H9 (cell line): ENCODE results near the gene EYA4. TPM values are rescaled to one million over a fixed set of nuclear protein-coding genes. Genes with fewer than 3 reads are reported as not detected.

Experiments used
- DNase-seq: peaks from one replicate; pipeline ENCODE4 v3.0.0-alpha.2; 2017
- H2AFZ ChIP-seq: one replicate; pipeline ENCODE4 v1.6.1; 2013; ENCODE audit warnings: mild to moderate bottlenecking, low read length, control low read depth, moderate library complexity
- H2AK5ac ChIP-seq: 2 replicates; pipeline ENCODE4 v1.6.1; 2013; ENCODE audit warnings: low read length, control low read depth, mixed read lengths; ENCODE audit not compliant: insufficient read length
- H2BK120ac ChIP-seq: one replicate; pipeline ENCODE4 v1.6.1; 2013; ENCODE audit warnings: low read depth, mild to moderate bottlenecking, low read length, control low read depth, inconsistent platforms; ENCODE audit not compliant: poor library complexity, severe bottlenecking
- H2BK12ac ChIP-seq: 2 replicates; pipeline ENCODE4 v1.6.1; 2013; ENCODE audit warnings: low read length, control low read depth, mixed read lengths, low read depth; ENCODE audit not compliant: insufficient read length
- H2BK15ac ChIP-seq: 2 replicates; pipeline ENCODE4 v1.6.1; 2013; ENCODE audit warnings: low read depth, low read length, control low read depth
- H2BK20ac ChIP-seq: one replicate; pipeline ENCODE4 v1.6.1; 2013; ENCODE audit warnings: low read depth, mild to moderate bottlenecking, low read length, control low read depth, inconsistent platforms; ENCODE audit not compliant: poor library complexity, severe bottlenecking
- H2BK5ac ChIP-seq: 2 replicates; pipeline ENCODE4 v1.6.1; 2013; ENCODE audit warnings: low read length, control low read depth, mixed read lengths; ENCODE audit not compliant: insufficient read length
- H3K14ac ChIP-seq: 2 replicates; pipeline ENCODE4 v1.6.1; 2013; ENCODE audit warnings: low read length, control low read depth; ENCODE audit not compliant: insufficient read depth
- H3K18ac ChIP-seq: 2 replicates; pipeline ENCODE4 v1.6.1; 2013; ENCODE audit warnings: low read depth, mild to moderate bottlenecking, mixed read lengths, low read length, control low read depth; ENCODE audit not compliant: insufficient read length
- H3K23ac ChIP-seq: 2 replicates; pipeline ENCODE4 v1.6.1; 2013; ENCODE audit warnings: low read length, control low read depth, mixed read lengths, low read depth; ENCODE audit not compliant: insufficient read length
- H3K23me2 ChIP-seq: 2 replicates; pipeline ENCODE4 v1.6.1; 2013; ENCODE audit warnings: low read depth, mild to moderate bottlenecking, mixed read lengths, low read length, control low read depth; ENCODE audit not compliant: insufficient read length, poor library complexity, severe bottlenecking
- H3K27ac ChIP-seq: 2 replicates; pipeline ENCODE4 v1.5.1; 2013; ENCODE audit warnings: low read length, control low read depth, mixed read lengths, low read depth; ENCODE audit not compliant: insufficient read length
- H3K27me3 ChIP-seq: 2 replicates; pipeline ENCODE4 v1.6.1; 2013; ENCODE audit warnings: low read length, control low read depth, inconsistent platforms; ENCODE audit not compliant: insufficient read depth
- H3K4ac ChIP-seq: 2 replicates; pipeline ENCODE4 v1.6.1; 2013; ENCODE audit warnings: low read depth, mild to moderate bottlenecking, control low read depth, inconsistent platforms, low read length, moderate library complexity
- H3K4me1 ChIP-seq: 2 replicates; pipeline ENCODE4 v1.6.1; 2013; ENCODE audit warnings: low read length, control low read depth, inconsistent platforms; ENCODE audit not compliant: insufficient read depth
- H3K4me2 ChIP-seq: 2 replicates; pipeline ENCODE4 v1.6.1; 2013; ENCODE audit warnings: low read length, control low read depth, mixed read lengths; ENCODE audit not compliant: insufficient read length, insufficient read depth
- H3K56ac ChIP-seq: 2 replicates; pipeline ENCODE4 v1.6.1; 2013; ENCODE audit warnings: low read depth, mild to moderate bottlenecking, mixed read lengths, low read length, control low read depth; ENCODE audit not compliant: insufficient read length
- H3K79me1 ChIP-seq: 2 replicates; pipeline ENCODE4 v1.6.1; 2013; ENCODE audit warnings: low read depth, mild to moderate bottlenecking, moderate library complexity, low read length, control low read depth, inconsistent platforms; ENCODE audit not compliant: insufficient read depth, poor library complexity, severe bottlenecking
- H3K79me2 ChIP-seq: 2 replicates; pipeline ENCODE4 v1.6.1; 2013; ENCODE audit warnings: low read length, control low read depth, inconsistent platforms; ENCODE audit not compliant: insufficient read depth
- H3K9ac ChIP-seq: 2 replicates; pipeline ENCODE4 v1.6.1; 2013; ENCODE audit warnings: low read length, control low read depth, mixed read lengths; ENCODE audit not compliant: insufficient read length; ENCODE audit errors: extremely low read depth
- H3K9me3 ChIP-seq: one replicate; pipeline ENCODE4 v1.6.1; 2013; ENCODE audit warnings: low read depth, low read length, inconsistent platforms; ENCODE audit not compliant: control insufficient read depth
- H3T11ph ChIP-seq: one replicate; pipeline ENCODE4 v1.6.1; 2013; ENCODE audit warnings: mild to moderate bottlenecking, low read length, control low read depth, inconsistent platforms
- H4K20me1 ChIP-seq: one replicate; pipeline ENCODE4 v1.6.1; 2013; ENCODE audit not compliant: control insufficient read depth, insufficient read length, insufficient read depth
- H4K5ac ChIP-seq: 2 replicates; pipeline ENCODE4 v1.6.1; 2013; ENCODE audit warnings: low read depth, mild to moderate bottlenecking, mixed read lengths, low read length, control low read depth; ENCODE audit not compliant: insufficient read length
- H4K8ac ChIP-seq: replicated peaks from 2 replicates; pipeline ENCODE4 v1.6.1; 2013; ENCODE audit warnings: low read length, control low read depth, mixed read lengths, low read depth; ENCODE audit not compliant: insufficient read length
- H4K91ac ChIP-seq: 2 replicates; pipeline ENCODE4 v1.6.1; 2013; ENCODE audit warnings: low read depth, mild to moderate bottlenecking, moderate library complexity, mixed read lengths, low read length, control low read depth; ENCODE audit not compliant: insufficient read length
- H3K27ac Mint-ChIP-seq, 3 experiments: 2 replicates in 2 of 3; 3 replicates in 1 of 3; pipeline ENCODE4 v1.8.0; 2020 to 2021; ENCODE audit warnings: mixed read lengths in 3 of 3, mild to moderate bottlenecking in 1 of 3, moderate library complexity in 1 of 3
- H3K27me3 Mint-ChIP-seq: 2 replicates; pipeline ENCODE4 v1.8.0; 2021; ENCODE audit warnings: low read depth, mild to moderate bottlenecking, moderate library complexity, mixed read lengths
- H3K36me3 Mint-ChIP-seq, 3 experiments: 2 replicates in 2 of 3; 3 replicates in 1 of 3; pipeline ENCODE4 v1.8.0; 2020 to 2021; ENCODE audit warnings: low read depth in 3 of 3, mixed read lengths in 3 of 3; ENCODE audit not compliant: insufficient read depth in 1 of 3
- H3K4me1 Mint-ChIP-seq, 2 experiments: 2 replicates each; pipeline ENCODE4 v1.8.0; 2020; ENCODE audit warnings: mixed read lengths in 2 of 2
- H3K4me3 Mint-ChIP-seq, 2 experiments: 2 replicates in 1 of 2; 3 replicates in 1 of 2; pipeline ENCODE4 v1.8.0; 2020 to 2021; ENCODE audit warnings: mild to moderate bottlenecking in 2 of 2, mixed read lengths in 2 of 2, moderate library complexity in 1 of 2
- H3K9me3 Mint-ChIP-seq, 2 experiments: 2 replicates in 1 of 2; 3 replicates in 1 of 2; pipeline ENCODE4 v1.8.0; 2020; ENCODE audit warnings: mild to moderate bottlenecking in 2 of 2, mixed read lengths in 2 of 2, moderate library complexity in 1 of 2
- WGBS: extraction: QIAGEN DNeasy Blood & Tissue Kit; methylation state at CpG from one replicate; pipeline ENCODE4 v1.1.7; 2013; ENCODE audit warnings: missing lambda C conversion rate, low lambda C conversion rate, mixed read lengths; ENCODE audit not compliant: insufficient read length; ENCODE audit errors: extremely low coverage; 5-methylcytosine and 5-hydroxymethylcytosine counted together
- total RNA-seq: library from RNA; stranded (reverse); gene quantifications from 2 replicates; pipeline ENCODE4 v1.2.1, GENCODE V29; 2021
- TF ChIP-seq, protein P1 (sequence below): fragments of 200-600 bp; sonication (generic); conservative IDR thresholded peaks from 3 replicates; pipeline ENCODE4 v1.8.0; 2021; ENCODE audit warnings: antibody characterized with exemption, mild to moderate bottlenecking

The EYA4 gene
- total RNA-seq, 1 experiment from 2014 or later: 0.26 TPM

GRCh38 chr6:133350928-133351327, 109.8 kb downstream of the EYA4 start:
- Mint-ChIP-seq H3K27me3 (no peaks in the 10 kb centered on the region), H3K27ac (peak overlapping the region in 1 of 3 experiments; percentile 44; a peak in 1 of 7 replicates), H3K4me3 (no peak overlapping the region), H3K36me3 (no peaks in the 10 kb centered on the region), H3K9me3 (no peaks in the 10 kb centered on the region), H3K4me1 (no peaks in the 10 kb centered on the region)
- Histone ChIP-seq H2BK120ac (no peak overlapping the region), H3K79me1 (no peaks in the 10 kb centered on the region), H3K27me3 (no peaks in the 10 kb centered on the region), H4K8ac (no peak overlapping the region), H4K5ac (no peak overlapping the region), H4K91ac (no peak overlapping the region), H3T11ph (no peak overlapping the region), H2BK5ac (no peak overlapping the region), H3K23me2 (no peaks in the 10 kb centered on the region), H2BK15ac (no peak overlapping the region), H2AK5ac (no peak overlapping the region), H3K4me1 (no peaks in the 10 kb centered on the region), H4K20me1 (no peaks in the 10 kb centered on the region), H3K9ac (no peak overlapping the region), H3K27ac (no peak overlapping the region), H3K4ac (no peak overlapping the region), H3K4me2 (no peak overlapping the region), H2BK12ac (no peak overlapping the region), H3K18ac (no peak overlapping the region), H3K56ac (no peak overlapping the region), H2AFZ (no peak overlapping the region), H3K9me3 (no peaks in the 10 kb centered on the region), H3K79me2 (no peaks in the 10 kb centered on the region), H3K14ac (no peak overlapping the region), H3K23ac (no peak overlapping the region), H2BK20ac (no peak overlapping the region)
- no CpG with 5 or more reads among the region's 2 CpGs for WGBS
- TF ChIP-seq, protein P1, sequence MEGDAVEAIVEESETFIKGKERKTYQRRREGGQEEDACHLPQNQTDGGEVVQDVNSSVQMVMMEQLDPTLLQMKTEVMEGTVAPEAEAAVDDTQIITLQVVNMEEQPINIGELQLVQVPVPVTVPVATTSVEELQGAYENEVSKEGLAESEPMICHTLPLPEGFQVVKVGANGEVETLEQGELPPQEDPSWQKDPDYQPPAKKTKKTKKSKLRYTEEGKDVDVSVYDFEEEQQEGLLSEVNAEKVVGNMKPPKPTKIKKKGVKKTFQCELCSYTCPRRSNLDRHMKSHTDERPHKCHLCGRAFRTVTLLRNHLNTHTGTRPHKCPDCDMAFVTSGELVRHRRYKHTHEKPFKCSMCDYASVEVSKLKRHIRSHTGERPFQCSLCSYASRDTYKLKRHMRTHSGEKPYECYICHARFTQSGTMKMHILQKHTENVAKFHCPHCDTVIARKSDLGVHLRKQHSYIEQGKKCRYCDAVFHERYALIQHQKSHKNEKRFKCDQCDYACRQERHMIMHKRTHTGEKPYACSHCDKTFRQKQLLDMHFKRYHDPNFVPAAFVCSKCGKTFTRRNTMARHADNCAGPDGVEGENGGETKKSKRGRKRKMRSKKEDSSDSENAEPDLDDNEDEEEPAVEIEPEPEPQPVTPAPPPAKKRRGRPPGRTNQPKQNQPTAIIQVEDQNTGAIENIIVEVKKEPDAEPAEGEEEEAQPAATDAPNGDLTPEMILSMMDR: no peak
- DNase-seq: no peak
